HG03103 (cell line): ENCODE data around the gene CHI3L1.

Source experiments
- ATAC-seq: cut with Tn5 transposase; IDR thresholded peaks from one replicate; pipeline ENCODE4 v1.9.1; 2021; ENCODE audit warnings: low read depth; ENCODE audit not compliant: unreplicated experiment

The CHI3L1 gene

DNA sequence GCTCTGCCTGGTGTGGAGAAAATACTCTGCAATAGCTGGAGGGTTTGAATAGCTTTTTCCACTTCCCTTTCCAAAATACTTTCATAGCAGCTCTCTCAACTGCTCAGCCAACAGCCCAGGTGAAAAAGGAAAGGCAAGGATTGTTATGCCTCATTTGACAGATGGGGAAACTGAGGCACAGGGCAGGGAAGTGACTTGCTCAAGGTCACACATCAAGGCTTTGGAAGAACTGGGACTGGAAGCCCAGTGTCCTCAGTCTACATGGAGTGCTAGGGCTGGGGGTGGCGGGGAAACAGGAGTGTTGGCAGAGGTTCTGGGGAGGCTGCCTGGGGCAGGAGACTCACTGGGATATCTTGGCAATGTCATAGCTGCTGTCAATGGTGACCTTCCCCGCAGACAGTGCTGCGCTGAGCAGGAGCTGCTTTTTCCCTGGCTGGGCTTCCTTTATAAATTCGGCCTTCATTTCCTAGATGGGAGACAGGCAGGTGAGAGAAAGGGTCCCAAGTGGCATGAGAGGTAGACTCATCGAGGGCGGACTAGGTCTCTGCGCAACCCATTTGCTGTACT lies 4.0 kb downstream of the CHI3L1 start:
- no peak for ATAC-seq

- ATAC-seq, result no peak
Measured at GRCh38 chr1:203181586-203182386, 4.7 kb downstream of the CHI3L1 start.

DNA sequence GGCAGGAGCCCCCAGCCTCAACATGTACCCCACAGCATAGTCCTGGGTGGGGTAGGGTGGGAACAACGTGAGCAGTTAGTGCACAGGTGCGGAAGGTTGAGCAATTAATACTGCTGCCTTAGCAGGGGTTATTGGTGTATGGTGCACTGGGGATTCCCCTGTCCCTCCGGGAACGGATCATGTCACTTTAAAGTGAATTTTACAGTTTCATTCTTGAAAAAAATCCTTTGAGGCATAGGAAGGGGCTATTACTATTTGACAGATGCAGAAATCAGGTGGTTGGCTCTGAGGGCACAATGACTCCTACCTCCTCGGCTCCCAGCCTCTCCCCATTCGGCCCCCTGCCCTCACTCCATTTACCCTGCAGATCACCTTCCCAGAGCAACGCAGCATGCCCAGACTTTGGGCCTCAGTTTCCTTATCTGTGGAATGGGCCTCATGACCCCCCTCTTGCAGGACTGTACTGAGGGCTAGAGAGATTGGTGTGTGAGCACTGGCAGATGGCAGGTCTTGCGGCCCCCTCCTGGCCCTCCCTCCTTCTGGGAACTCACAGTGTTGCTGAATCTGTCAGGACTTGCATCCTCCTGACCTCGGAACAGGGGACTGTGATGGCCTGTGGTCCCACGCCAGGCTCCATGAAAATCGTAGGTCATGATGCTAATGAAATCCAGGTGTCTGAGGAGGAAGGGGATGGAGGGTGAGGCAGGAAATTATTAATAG lies 5.7 kb downstream of the CHI3L1 start:
- no peak for ATAC-seq

DNA sequence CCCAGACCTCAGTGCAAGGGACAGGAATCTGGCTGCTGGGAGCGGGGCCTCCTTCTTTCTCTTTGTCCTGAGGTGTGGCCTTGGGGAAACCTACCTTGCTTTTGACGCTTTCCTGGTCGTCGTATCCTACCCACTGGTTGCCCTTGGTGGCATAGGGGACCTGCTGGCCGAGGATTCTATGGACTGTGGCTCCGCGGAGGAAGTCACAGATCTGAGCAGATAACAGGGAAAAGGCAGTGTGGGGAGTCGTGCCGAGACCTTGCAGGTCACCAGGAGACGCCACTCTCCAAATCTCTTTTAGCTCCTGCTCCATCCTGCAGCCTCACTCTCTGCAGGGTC lies 6.9 kb downstream of the CHI3L1 start:
- ATAC-seq, result no peak

GRCh38 chr1:203178821-203179666 lies 7.5 kb downstream of the CHI3L1 start:
- ATAC-seq, result no peak

DNA sequence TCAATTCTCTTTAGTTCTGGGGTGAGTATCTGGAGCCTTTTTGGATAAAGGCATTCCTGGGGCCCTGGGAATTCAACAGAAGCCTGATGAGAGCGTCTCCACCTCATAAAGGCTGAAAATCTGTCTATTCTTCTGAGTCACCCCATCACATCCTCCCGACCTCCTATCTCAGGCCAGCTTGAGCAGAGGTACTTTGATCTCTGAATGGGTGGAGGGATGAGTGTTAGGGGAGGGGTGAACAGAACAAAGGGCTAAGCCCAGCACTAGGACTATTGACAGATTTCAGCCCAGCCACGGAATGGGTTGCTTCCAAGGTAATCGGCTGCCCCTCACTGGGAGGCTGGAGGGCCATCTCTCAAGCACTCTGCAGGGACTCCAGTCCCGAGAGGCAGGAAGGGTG lies 8.4 kb downstream of the CHI3L1 start:
- no peak for ATAC-seq

DNA sequence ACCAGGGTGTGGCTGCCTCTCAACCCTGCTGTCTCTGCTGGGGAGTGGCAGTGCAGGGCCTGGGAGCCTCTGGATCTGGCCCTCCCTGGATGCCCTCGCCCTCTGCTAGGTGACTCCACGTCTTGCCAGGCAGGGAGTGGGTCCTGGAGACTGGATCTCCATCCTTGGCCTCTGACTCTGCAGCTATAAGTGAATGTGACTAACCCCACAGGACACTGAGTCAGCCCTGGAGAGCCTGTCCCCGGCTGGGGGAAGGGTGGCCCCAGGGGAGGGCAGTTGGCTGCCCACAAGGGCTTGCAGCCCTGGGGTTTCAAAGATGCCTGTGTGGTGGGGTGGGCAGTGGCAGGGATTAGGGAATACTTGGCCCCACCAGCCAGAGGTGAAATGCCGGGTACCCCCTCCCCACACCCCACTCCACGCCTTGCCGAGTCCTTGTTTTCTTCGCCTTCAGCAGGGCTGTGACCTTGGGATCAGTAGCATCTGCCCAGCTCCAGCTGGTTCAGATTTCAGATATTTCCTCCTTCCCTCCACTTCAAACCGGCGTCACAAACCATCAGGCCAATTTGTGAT lies 8.9 kb downstream of the CHI3L1 start:
- ATAC-seq, result no peak

DNA sequence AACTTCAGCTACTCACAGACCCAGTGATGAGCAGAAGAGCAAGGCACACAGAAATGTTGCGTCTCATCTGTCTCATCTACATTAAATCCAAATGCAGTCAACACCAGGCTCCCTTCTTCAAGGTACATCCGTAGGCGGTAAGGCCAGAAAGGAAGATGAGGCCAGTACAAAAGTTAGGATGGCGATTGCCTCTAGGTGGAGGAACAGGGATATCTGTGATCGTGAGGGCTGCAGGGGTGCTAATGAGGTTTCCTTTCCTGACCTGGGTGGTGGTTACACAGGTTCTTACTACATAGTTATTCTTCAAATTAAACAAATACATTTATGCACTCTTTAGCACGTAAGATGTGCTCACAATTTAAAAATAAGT lies 9.5 kb downstream of the CHI3L1 start:
- ATAC-seq, result no peak

GRCh38 chr1:203176273-203177035 lies 10.1 kb downstream of the CHI3L1 start:
- no peak for ATAC-seq

GRCh38 chr1:203175827-203176241 lies 10.7 kb downstream of the CHI3L1 start:
- ATAC-seq, result no peak

DNA sequence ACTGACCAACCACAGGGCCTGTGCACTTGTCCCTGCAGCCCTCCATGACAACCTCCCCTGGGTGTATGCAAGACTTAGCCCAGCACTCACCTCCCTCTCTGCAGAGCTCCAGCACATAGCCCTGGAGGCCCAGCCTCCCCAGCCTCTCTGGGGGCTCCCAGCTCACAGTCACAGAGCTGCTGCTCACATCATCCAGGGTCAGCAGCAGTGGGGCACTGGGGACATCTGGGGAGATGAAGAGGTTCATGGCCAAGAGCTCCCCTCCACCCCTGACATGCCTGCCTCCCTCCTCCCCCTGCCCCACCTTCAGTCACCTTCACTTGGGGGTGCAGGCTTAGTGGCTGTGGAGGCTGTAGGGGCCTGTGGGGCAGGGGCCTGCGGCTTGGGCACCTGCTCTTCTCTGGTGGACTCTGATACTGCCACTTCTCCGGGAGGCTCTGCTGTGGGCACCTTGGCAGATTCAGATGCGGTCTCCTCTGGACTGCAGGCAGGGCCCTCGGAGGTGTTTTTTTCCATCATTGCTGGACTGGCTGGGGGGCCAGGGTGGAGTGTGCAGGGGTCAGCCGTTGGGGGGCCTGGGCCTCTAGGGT lies 11.2 kb downstream of the CHI3L1 start, which contains the start of gene MYBPH:
Gene MYBPH (minus strand): TSS at position 590 of the 590 bp plus-strand sequence. CDS start 71 bp downstream, at position 519.
- no peak for ATAC-seq

DNA sequence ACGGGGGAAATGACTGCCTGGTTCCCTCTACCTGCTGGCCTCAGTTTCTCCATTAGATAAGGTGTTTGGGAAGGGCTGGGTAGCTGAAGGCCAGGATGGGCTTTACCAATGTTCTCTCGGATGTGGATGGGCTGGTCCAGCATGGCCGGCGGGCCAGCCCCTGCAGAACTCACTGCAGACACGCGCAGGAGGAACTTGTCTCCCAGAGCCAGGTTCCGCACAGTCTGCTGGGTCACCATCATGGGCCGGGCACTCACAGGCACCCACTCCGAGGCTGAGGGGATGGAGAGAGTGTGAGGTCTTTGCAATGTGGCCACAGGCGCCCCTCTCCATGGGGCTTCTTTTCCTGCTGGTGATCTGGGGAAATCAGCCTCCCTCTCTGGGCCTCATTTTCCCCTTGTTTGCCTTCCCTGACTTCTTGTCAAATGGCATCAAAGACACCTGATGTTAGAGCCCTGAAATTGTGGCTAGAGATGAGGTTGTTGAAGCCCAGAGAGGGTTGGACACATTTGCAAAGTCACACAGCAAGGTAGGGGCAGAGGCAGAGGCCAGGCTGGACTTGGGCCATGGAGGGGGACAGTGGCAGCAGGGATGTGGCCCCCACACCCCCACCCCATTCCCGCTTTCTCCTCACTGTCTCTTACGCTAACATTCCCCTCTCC lies 12.0 kb downstream of the CHI3L1 start:
- no peak for ATAC-seq

DNA sequence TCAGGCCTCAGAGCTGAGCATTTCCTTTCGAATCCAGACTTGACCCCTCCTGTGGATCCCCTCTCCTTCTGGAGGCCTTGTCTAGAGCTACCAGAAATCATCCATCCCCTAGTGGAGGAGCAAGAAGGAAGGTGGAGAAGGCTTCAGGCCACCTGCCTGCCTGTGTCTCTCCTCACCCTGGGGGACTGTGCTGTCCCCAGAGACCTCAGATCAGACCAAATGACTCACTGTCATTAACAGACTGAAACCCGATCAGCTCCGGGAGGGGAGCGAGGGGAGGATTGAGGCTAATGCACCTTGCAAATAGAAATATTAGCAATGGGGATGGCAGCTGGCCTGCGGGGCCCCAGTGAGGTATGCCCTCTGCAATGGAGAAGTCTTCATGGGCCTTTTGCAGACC lies 12.9 kb downstream of the CHI3L1 start:
- peak; percentile 80 for ATAC-seq

GRCh38 chr1:203173011-203173555 lies 13.4 kb downstream of the CHI3L1 start:
- ATAC-seq, result no peak

DNA sequence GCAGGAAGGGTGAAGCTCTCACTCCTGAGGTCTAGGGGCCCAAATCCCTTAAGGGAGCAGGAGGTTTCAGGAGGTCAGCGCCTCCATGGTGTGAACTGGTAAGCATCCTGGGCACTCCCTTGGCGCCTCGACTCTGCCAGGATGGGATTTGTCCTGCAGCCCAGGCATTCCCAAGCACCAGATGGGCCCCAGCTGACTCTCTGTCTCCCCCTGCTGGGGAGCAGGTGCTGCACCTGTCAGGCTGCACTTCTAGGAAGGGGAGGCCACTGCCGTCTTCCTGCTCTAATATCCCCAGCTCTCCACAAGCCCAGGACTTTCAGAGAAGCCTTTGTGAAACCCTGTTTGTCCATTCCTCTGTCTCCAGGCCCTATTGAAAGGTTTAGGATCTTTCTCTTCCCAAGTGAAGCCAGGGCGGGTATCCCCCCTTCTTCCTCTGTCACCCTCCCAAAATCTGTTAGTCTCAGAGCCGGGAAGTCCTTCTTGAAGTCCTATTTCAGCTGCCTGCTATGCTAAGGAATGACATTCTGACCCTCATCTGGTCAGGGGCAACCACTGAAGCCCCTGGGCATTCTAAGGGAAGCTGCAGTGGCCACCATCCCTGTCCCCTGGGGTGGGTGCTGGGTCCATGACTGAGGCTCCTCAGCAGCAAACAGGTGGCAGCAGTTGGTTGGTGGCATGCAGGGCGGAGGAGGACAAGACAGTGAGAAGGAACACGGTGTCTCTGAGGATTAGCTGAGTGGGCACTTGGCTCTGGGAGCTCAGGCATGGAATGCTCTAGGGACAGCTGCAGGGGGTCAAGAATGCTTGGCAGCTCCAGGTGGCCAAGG lies 14.1 kb downstream of the CHI3L1 start:
- ATAC-seq, result no peak

GRCh38 chr1:203171341-203172183 lies 14.9 kb downstream of the CHI3L1 start:
- ATAC-seq, result no peak
